ENCODE results near the gene SPDYE18. TPM values are rescaled to one million over a fixed set of nuclear protein-coding genes. Genes with fewer than 3 reads are reported as not detected.
"Not testable (repeated sequence)": the region's sequence is repeated elsewhere in the genome, so short reads cannot be mapped to it uniquely, and the experiment has no call there.

The SPDYE18 gene
- total and polyA plus RNA-seq, 2 experiments from 2014 or later: 0.70 TPM; not detected in 1

- H3F3A ChIP-seq (replicated peaks; ENCODE audit: low read depth); H3K4me1 Mint-ChIP-seq; H2AFZ ChIP-seq; H3K9me2 ChIP-seq (ENCODE audit: insufficient read depth); H3K27ac ChIP-seq (ENCODE audit: low read depth); H3K4me2 ChIP-seq; H3K9me3 Mint-ChIP-seq; H3K27ac Mint-ChIP-seq; H3K36me3 Mint-ChIP-seq (ENCODE audit: low read depth); H3K4me3 Mint-ChIP-seq; H4K20me1 ChIP-seq (replicated peaks; ENCODE audit: insufficient read depth); H3K27me3 Mint-ChIP-seq (ENCODE audit: insufficient read depth, low read depth, poor library complexity); H3K27me3 ChIP-seq (ENCODE audit: insufficient read depth); H3K4me3 ChIP-seq; H3K4me1 ChIP-seq (ENCODE audit: insufficient read depth); H3K79me2 ChIP-seq (replicated peaks; ENCODE audit: insufficient read depth); ATAC-seq; H3K36me3 ChIP-seq (ENCODE audit: insufficient read depth); DNase-seq (ENCODE audit: low spot score): not testable (repeated sequence)
Measured at GRCh38 chr7:77006127-77007110, 55.9 kb downstream of the SPDYE18 start.

GRCh38 chr7:77005461-77006057 is 56.8 kb downstream of the SPDYE18 start:
- H3K27ac ChIP-seq (ENCODE audit: low read depth); H3K27ac Mint-ChIP-seq; H3F3A ChIP-seq (replicated peaks; ENCODE audit: low read depth); H3K4me3 ChIP-seq; H3K36me3 Mint-ChIP-seq (ENCODE audit: low read depth); H3K4me1 Mint-ChIP-seq; H3K27me3 ChIP-seq (ENCODE audit: insufficient read depth); H3K79me2 ChIP-seq (replicated peaks; ENCODE audit: insufficient read depth); H3K9me2 ChIP-seq (ENCODE audit: insufficient read depth); H3K4me2 ChIP-seq; H4K20me1 ChIP-seq (replicated peaks; ENCODE audit: insufficient read depth); H3K4me1 ChIP-seq (ENCODE audit: insufficient read depth); ATAC-seq; H3K9me3 Mint-ChIP-seq; DNase-seq (ENCODE audit: low spot score); H3K4me3 Mint-ChIP-seq; H3K36me3 ChIP-seq (ENCODE audit: insufficient read depth); H3K27me3 Mint-ChIP-seq (ENCODE audit: insufficient read depth, low read depth, poor library complexity); H2AFZ ChIP-seq: not testable (repeated sequence)

GRCh38 chr7:77004151-77004550 is 58.2 kb downstream of the SPDYE18 start:
- not testable (repeated sequence) for H3K4me3 ChIP-seq; H3K36me3 ChIP-seq (ENCODE audit: insufficient read depth); H3K9me3 Mint-ChIP-seq; H3K9me2 ChIP-seq (ENCODE audit: insufficient read depth); H3F3A ChIP-seq (replicated peaks; ENCODE audit: low read depth); H2AFZ ChIP-seq; ATAC-seq; H3K4me3 Mint-ChIP-seq; H3K27me3 ChIP-seq (ENCODE audit: insufficient read depth); H4K20me1 ChIP-seq (replicated peaks; ENCODE audit: insufficient read depth); H3K27ac ChIP-seq (ENCODE audit: low read depth); H3K36me3 Mint-ChIP-seq (ENCODE audit: low read depth); H3K4me1 Mint-ChIP-seq; H3K27me3 Mint-ChIP-seq (ENCODE audit: insufficient read depth, low read depth, poor library complexity); DNase-seq (ENCODE audit: low spot score); H3K79me2 ChIP-seq (replicated peaks; ENCODE audit: insufficient read depth); H3K4me1 ChIP-seq (ENCODE audit: insufficient read depth); H3K4me2 ChIP-seq; H3K27ac Mint-ChIP-seq

GRCh38 chr7:77003241-77003640 is 59.1 kb downstream of the SPDYE18 start:
- H3K36me3 ChIP-seq (ENCODE audit: insufficient read depth); H4K20me1 ChIP-seq (replicated peaks; ENCODE audit: insufficient read depth); H3K4me2 ChIP-seq; H3K79me2 ChIP-seq (replicated peaks; ENCODE audit: insufficient read depth); H3K27me3 Mint-ChIP-seq (ENCODE audit: insufficient read depth, low read depth, poor library complexity); H3K27ac Mint-ChIP-seq; H3K4me1 Mint-ChIP-seq; H3K27ac ChIP-seq (ENCODE audit: low read depth); H3K4me3 ChIP-seq; H3K9me2 ChIP-seq (ENCODE audit: insufficient read depth); H2AFZ ChIP-seq; H3K27me3 ChIP-seq (ENCODE audit: insufficient read depth); H3K36me3 Mint-ChIP-seq (ENCODE audit: low read depth); H3K4me1 ChIP-seq (ENCODE audit: insufficient read depth); H3F3A ChIP-seq (replicated peaks; ENCODE audit: low read depth); H3K9me3 Mint-ChIP-seq; H3K4me3 Mint-ChIP-seq; DNase-seq (ENCODE audit: low spot score); ATAC-seq: not testable (repeated sequence)

GRCh38 chr7:77002678-77003233 is 59.6 kb downstream of the SPDYE18 start:
- H3K36me3 Mint-ChIP-seq (ENCODE audit: low read depth); H3K4me1 Mint-ChIP-seq; H3K4me2 ChIP-seq; H3K4me3 Mint-ChIP-seq; H3K36me3 ChIP-seq (ENCODE audit: insufficient read depth); H3K27me3 ChIP-seq (ENCODE audit: insufficient read depth); H3K4me3 ChIP-seq; H3K27ac ChIP-seq (ENCODE audit: low read depth); H3F3A ChIP-seq (replicated peaks; ENCODE audit: low read depth); H3K79me2 ChIP-seq (replicated peaks; ENCODE audit: insufficient read depth); H4K20me1 ChIP-seq (replicated peaks; ENCODE audit: insufficient read depth); H3K27me3 Mint-ChIP-seq (ENCODE audit: insufficient read depth, low read depth, poor library complexity); H3K9me3 Mint-ChIP-seq; DNase-seq (ENCODE audit: low spot score); H2AFZ ChIP-seq; ATAC-seq; H3K4me1 ChIP-seq (ENCODE audit: insufficient read depth); H3K9me2 ChIP-seq (ENCODE audit: insufficient read depth); H3K27ac Mint-ChIP-seq: not testable (repeated sequence)

GRCh38 chr7:77002104-77002503 is 60.3 kb downstream of the SPDYE18 start:
- H3K9me3 Mint-ChIP-seq; H2AFZ ChIP-seq; H3K27me3 ChIP-seq (ENCODE audit: insufficient read depth); H3K27ac Mint-ChIP-seq; H3K4me2 ChIP-seq; H3K4me1 ChIP-seq (ENCODE audit: insufficient read depth); H4K20me1 ChIP-seq (replicated peaks; ENCODE audit: insufficient read depth); H3K4me1 Mint-ChIP-seq; DNase-seq (ENCODE audit: low spot score); H3K9me2 ChIP-seq (ENCODE audit: insufficient read depth); H3K36me3 ChIP-seq (ENCODE audit: insufficient read depth); H3F3A ChIP-seq (replicated peaks; ENCODE audit: low read depth); H3K4me3 ChIP-seq; ATAC-seq; H3K27me3 Mint-ChIP-seq (ENCODE audit: insufficient read depth, low read depth, poor library complexity); H3K79me2 ChIP-seq (replicated peaks; ENCODE audit: insufficient read depth); H3K4me3 Mint-ChIP-seq; H3K36me3 Mint-ChIP-seq (ENCODE audit: low read depth); H3K27ac ChIP-seq (ENCODE audit: low read depth): not testable (repeated sequence)

Measured in GM23338 (cell line).